HG02981 (cell line): ENCODE results near the gene MACROD2.

ENCODE experiments used
- ATAC-seq: cut with Tn5 transposase; IDR thresholded peaks from one replicate; pipeline ENCODE4 v1.9.1; 2021; ENCODE audit warnings: mild to moderate bottlenecking, moderate library complexity; ENCODE audit not compliant: unreplicated experiment

The MACROD2 gene

DNA sequence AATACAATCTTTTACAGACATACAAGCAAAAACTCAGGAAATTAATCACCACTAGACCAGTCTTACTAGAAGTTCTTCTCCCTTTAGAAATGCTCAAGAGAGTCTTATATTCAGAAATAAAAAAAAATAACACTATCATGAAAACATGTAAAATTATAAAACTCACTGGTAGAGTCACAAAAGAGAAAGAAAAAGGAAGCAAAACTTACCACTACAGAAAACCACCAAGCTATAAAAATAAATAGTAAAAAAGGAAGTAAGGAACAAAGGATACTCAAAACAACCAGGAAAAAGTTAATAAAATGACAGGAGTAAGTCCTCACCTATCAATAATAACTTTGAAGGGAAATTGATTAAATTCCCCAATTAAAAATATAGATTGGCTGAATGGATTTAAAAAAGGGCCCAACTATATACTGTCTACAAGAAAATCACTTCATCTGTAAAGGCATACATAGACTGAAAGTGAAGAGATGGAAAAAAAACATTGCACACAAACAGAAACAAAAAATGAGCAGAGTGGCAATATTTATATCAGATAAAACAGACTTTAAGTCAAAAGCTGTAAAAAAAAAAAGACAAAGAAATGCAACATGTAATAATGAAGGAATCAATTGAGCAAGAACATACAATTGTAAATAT, 2088.4 kb downstream of the MACROD2 start:
- no peak for ATAC-seq

DNA sequence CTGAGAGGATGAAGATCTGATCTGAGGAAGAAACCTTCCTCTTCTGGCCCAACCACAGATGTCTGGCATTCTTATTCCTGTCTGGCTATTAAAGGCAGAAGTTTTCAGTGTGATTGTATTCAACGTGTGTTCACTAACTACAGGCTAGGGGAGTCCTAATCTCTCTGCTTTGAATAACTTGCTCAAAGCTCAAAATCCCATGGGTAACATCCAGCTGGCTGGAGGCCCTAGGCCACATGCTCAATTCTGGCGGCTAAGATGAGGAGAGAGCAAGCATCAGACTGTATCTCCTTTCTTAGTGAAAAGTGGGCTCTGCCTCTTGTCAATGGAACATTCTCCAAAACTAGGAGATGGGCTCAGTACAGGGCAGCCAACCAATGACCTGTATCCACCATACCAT, 2099.9 kb downstream of the MACROD2 start:
- ATAC-seq = no peak

DNA sequence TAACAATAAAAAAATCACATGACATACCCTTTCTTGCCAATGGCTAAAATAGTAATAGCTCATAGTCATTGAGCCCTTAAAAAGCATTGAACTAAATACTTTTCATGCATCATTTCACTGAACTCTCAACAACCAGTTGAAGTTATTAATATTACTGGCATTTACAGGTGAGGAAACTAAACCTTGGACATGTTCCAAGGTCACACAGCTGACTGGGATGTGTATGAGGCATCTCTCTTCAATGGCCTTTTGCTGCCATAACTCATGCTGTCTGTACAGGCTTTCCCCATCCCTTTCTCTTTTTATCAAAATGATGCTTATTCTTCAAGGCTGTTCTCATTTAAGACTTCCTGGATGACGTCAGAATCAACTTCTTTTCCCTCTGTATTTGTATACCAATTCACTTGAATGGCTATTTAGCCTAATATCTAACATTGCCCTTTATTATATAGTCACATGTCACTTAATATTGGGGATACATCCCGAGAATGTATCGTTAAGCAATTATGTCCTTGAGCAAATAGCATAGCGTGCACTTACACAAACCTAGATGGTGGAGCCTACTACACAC, 2101.5 kb downstream of the MACROD2 start:
- ATAC-seq = no peak

DNA sequence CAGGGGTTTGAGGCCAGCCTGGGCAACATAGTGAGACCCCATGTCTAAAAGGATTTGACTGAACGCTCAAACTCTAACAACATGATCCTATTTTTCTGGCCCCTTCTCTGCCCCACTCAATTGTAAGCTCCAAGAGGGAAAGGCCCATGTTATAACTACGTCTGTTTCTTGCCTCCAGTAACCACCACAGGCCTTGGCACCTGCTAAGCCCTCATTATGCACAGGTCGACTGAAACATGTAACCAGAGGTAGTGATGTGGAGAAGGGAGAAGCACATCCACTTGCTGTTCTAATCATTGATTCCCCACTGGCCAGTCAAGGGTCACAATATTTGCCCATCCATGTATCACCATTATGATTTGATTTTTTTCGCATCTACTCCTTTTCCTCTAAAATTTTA, 2102.5 kb downstream of the MACROD2 start:
- no peak for ATAC-seq

GRCh38 chr20:16098890-16099639, 2103.7 kb downstream of the MACROD2 start:
- no peak for ATAC-seq

GRCh38 chr20:16100111-16100510, 2104.8 kb downstream of the MACROD2 start:
- ATAC-seq = no peak

DNA sequence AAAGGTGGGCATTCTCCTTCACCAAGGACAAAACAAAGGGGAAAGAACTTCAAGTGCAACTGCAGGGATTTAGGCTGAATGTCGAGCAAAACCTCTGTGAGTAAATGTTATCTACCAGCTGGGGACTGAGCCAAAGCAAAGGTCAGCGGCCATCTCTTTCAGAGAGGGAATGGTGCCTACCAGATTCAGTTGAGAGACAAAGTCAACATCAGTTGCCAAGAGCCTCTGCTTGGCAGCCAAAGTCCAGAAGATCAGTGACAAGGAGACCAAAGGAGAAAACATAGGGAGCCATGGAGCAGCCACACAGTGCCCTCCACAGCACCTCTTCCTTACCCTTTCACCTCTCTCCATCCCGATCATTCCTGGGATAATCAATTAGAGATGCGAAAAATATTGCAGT, 2105.5 kb downstream of the MACROD2 start:
- ATAC-seq = no peak
